GM23338 (cell line): ENCODE results near the gene KCNK4.
A peak's percentile ranks its signal among the peaks of the same experiment; 100 is the strongest.

Experiments
- CREB1 ChIP-seq: fragments of 250-450 bp; sonication (Bioruptor Pico); IDR thresholded peaks from 2 replicates; pipeline ENCODE4 v1.5.0; 2020; ENCODE audit warnings: low read depth, mild to moderate bottlenecking, moderate library complexity
- CTCF ChIP-seq, 2 experiments: fragments of 200-600 bp in 1 of 2; sonication (generic) in 1 of 2; conservative IDR thresholded peaks; 2 replicates each; pipeline versions ENCODE4 v1.5.1 to v1.6.1; 2016 to 2017; ENCODE audit warnings: antibody characterized with exemption in 2 of 2, low read depth in 2 of 2, mild to moderate bottlenecking in 2 of 2, moderate library complexity in 1 of 2
- EZH2 ChIP-seq: fragments of 200-600 bp; sonication (generic); IDR thresholded peaks from one replicate; pipeline ENCODE4 v1.8.0; 2017; ENCODE audit warnings: antibody characterized with exemption, mild to moderate bottlenecking, low read depth; ENCODE audit not compliant: unreplicated experiment
- EZH2phosphoT487 ChIP-seq: fragments of 200-600 bp; sonication (generic); IDR thresholded peaks from one replicate; pipeline ENCODE4 v1.8.1; 2018; ENCODE audit warnings: antibody characterized with exemption; ENCODE audit not compliant: unreplicated experiment
- JUNB ChIP-seq: IDR thresholded peaks from one replicate; pipeline ENCODE4 v1.6.1; 2016; ENCODE audit warnings: antibody characterized with exemption; ENCODE audit not compliant: unreplicated experiment
- POLR2AphosphoS5 ChIP-seq: IDR thresholded peaks from 2 replicates; pipeline ENCODE4 v1.6.1; 2016; ENCODE audit warnings: antibody characterized with exemption, low read depth
- REST ChIP-seq: IDR thresholded peaks from one replicate; pipeline ENCODE4 v1.6.1; 2018; ENCODE audit warnings: antibody characterized with exemption; ENCODE audit not compliant: unreplicated experiment
- STAT1 ChIP-seq: IDR thresholded peaks from one replicate; pipeline ENCODE4 v1.6.1; 2016; ENCODE audit warnings: antibody characterized with exemption; ENCODE audit not compliant: unreplicated experiment
- ZNF331 ChIP-seq: fragments of 250-450 bp; sonication (Bioruptor Pico); IDR thresholded peaks from 2 replicates; pipeline ENCODE4 v1.5.0; 2020; ENCODE audit warnings: low read depth, mild to moderate bottlenecking, moderate library complexity

- TF ChIP-seq CTCF (conservative IDR thresholded peaks at IDR 0.05; ENCODE audit: low read depth in 2 of 2) (peak in 1 of 2 experiments; percentile 0; a peak in 1 of 4 replicates), EZH2 (no peak), POLR2AphosphoS5 (no peak), REST (no peak), EZH2phosphoT487 (no peak), JUNB (no peak), ZNF331 (CRISPR knock-in tag) (no peak), CREB1 (CRISPR knock-in tag) (no peak), STAT1 (no peak)
Measured at GRCh38 chr11:64322925-64323260, 31.8 kb downstream of the KCNK4 start.
